ENCODE results near the gene G6PC3.
"Not testable (repeated sequence)": the region's sequence is repeated elsewhere in the genome, so short reads cannot be mapped to it uniquely, and the experiment has no call there.

The G6PC3 gene

DNA sequence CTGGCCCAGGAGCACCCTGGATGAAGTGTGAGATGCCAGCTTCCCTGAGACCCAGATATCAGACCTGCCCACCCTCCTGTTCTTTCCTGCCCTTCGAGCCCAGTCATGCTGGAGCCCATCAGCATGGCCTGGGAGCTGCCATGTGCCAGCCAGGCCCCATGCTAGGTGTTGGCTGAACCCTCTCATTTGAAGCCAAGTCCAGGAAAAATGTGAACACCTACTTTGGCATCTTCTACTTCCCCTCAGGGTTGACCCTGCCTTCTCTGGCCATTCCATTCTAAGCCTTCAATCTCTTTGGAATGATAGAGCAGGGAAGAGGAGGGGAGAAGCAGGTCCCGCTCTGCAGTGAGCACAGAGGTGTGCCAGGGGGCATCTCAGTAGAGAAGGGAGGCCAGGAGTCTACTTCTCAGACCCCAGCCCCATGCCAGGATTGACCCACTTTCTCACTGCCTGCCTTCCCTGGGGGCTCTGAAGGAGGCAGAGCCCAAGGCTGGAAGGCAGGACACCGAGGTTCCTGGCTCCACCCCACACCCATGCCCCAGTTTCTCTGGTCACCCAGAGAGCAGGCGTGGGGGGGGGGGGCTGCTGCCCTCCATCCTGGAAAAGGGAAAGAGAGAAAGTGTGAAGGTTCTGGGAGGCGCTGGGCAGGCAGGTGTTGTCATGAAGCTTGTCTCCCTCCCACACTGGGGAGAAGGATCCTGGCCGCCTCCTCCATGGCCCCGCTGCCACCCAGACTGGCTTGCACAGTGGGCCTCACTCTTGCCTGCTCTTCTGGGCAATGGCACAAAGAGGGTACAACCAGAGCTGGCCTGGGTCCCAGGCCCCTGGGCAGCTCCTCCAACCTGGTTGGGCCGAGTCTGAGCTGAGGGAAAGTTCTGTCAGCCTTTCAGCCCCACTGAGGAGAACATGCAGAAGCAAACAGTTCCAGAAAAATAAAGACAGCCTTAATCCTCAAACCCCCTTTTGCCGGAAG lies 43.6 kb downstream of the G6PC3 start:
- H3K4me3 ChIP-seq (ENCODE audit: low read depth, low read length): no peak overlapping the region
- TF ChIP-seq, protein P1, sequence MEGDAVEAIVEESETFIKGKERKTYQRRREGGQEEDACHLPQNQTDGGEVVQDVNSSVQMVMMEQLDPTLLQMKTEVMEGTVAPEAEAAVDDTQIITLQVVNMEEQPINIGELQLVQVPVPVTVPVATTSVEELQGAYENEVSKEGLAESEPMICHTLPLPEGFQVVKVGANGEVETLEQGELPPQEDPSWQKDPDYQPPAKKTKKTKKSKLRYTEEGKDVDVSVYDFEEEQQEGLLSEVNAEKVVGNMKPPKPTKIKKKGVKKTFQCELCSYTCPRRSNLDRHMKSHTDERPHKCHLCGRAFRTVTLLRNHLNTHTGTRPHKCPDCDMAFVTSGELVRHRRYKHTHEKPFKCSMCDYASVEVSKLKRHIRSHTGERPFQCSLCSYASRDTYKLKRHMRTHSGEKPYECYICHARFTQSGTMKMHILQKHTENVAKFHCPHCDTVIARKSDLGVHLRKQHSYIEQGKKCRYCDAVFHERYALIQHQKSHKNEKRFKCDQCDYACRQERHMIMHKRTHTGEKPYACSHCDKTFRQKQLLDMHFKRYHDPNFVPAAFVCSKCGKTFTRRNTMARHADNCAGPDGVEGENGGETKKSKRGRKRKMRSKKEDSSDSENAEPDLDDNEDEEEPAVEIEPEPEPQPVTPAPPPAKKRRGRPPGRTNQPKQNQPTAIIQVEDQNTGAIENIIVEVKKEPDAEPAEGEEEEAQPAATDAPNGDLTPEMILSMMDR (conservative IDR thresholded peaks at IDR 0.05; ENCODE audit: low read depth, low read length): no peak
- no peak for DNase-seq (ENCODE audit: low read depth)

DNA sequence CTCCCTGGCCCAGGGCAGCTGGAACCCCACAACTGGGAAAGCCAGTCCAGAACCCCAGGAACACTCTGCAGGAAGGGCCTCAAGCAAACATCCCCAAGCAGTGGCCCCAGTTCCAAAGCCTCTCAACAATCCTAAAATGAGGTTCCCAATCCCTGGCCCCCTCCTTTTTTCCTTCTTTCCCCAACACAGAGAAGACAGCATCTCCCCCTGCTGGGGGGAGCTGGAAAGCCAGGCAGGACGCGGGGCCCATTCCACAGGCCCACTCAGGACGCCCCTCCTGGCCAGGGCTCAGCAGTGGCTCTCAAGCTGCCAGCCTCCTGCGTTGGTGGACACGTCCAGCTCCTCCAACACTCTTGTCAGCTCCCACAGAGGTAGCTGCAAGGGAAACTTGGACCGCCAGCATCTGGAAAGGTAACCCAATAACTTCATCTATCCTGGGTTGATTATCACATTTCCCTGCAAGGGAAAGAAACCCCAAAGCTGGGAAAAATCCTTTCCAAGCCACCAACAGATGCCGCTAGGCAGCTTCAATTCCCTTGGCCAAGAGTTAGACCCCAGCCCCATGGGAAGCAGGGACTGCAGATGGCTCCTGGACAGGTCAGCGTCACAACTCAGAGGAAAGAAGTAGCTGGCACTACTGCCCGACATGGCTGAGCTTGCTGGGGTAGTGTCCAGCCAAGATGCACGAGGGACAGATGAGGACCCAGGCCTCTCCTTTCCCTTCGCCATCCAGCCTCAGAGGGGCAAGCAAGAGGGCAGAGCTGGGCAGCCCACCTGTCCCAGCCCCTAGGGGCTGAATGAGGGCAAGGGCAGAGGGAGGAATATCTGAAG lies 45.3 kb downstream of the G6PC3 start:
- TF ChIP-seq, protein P1 (conservative IDR thresholded peaks at IDR 0.05; ENCODE audit: low read depth, low read length): peak; percentile 93
- DNase-seq (ENCODE audit: low read depth): peak; percentile 58
- no peak overlapping the region for H3K4me3 ChIP-seq (ENCODE audit: low read depth, low read length)

DNA sequence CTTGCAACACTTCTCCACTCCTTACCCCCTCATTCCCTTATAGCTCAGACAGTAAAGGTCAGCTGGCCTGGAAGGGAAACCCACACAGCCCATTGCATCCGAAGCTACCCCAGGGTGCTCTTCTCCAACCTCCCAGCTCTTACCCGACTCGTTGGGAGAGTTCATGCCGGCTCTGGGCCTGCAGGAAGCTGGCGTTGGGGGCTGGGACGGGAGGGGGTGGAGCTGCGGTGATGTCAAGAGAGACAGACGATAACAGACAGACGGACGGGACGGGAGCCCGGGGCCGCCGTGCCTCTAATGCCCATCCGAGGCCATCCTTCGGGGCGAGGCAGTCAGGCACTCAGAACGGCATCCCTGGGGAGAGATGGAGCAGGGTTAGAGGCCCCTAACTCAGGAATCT lies 46.8 kb downstream of the G6PC3 start:
- TF ChIP-seq, protein P1 (conservative IDR thresholded peaks at IDR 0.05; ENCODE audit: low read depth, low read length): no peak
- no peak for DNase-seq (ENCODE audit: low read depth)
- no peak overlapping the region for H3K4me3 ChIP-seq (ENCODE audit: low read depth, low read length)

DNA sequence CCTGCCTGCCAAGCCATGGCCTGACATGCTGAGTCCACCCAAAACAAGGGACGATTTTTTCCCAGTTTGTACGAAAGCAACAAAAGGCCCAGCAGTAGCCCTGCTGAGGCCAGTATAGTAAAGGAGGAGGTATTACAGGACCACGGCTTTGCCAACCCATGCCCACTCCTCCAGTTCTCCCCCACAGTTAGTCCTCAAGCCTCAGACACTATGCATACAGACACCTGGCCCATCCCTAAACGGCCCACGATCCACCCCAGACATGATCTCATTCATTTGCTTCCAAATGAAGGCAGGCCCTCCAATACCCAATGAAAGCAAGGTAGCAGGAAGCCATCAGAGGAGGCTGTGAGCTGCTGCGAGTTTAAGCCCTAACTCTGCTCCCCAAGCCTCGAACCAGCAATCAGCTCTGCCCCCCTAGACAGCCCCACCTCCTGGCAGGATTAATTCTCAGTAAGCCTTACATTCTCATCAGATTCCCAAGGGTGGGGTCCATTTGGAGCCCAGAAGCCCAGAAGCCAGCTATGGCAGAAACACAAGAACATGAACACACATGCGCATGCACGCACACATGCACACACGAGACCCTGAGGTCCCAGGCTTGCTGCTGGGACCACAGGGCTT lies 48.0 kb downstream of the G6PC3 start:
- no peak overlapping the region for H3K4me3 ChIP-seq (ENCODE audit: low read depth, low read length)
- TF ChIP-seq, protein P1 (conservative IDR thresholded peaks at IDR 0.05; ENCODE audit: low read depth, low read length): peak; percentile 9
- no peak for DNase-seq (ENCODE audit: low read depth)

DNA sequence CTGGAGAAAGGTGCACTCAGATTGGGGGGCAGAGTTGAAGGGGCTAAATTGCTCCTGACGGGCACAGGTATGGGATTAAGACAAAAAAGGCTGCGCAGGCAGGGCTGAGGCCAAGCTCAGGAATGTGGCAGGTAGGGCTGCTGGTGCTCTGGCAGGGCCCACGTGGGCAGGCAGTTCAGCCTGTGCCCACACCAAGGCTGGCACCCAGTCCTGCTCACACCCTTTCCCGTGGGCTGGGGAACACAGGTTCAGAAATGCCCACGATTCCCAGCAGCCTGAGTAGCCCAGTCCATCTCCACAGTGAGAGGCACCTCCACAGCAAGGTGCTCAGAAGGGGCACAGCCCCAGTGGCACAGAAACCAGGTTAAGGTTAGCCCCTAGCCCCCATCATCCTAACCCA lies 48.5 kb downstream of the G6PC3 start:
- TF ChIP-seq, protein P1 (conservative IDR thresholded peaks at IDR 0.05; ENCODE audit: low read depth, low read length): no peak
- H3K4me3 ChIP-seq (ENCODE audit: low read depth, low read length): no peak overlapping the region
- no peak for DNase-seq (ENCODE audit: low read depth)

DNA sequence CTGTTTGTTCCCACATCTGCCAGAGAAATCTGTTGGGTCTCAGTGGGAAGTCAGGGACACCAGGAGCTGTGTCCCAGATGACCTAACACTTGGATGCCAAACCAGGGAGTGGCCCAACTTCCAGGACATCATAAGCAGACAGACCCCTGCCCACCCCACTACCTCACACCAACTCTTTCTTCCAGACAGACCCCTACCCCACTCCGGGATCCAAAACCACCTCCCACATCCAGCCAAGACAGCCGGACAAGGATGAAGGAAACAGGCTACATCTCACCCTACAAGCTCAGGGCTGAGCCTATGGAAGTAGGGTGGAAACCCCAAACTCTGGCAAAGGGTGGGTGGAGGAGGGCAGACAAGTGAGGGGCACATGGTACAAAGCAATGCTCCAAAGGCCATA lies 49.3 kb downstream of the G6PC3 start:
- H3K4me3 ChIP-seq (ENCODE audit: low read depth, low read length): no peak overlapping the region
- TF ChIP-seq, protein P1 (conservative IDR thresholded peaks at IDR 0.05; ENCODE audit: low read depth, low read length): no peak
- DNase-seq (ENCODE audit: low read depth): no peak

DNA sequence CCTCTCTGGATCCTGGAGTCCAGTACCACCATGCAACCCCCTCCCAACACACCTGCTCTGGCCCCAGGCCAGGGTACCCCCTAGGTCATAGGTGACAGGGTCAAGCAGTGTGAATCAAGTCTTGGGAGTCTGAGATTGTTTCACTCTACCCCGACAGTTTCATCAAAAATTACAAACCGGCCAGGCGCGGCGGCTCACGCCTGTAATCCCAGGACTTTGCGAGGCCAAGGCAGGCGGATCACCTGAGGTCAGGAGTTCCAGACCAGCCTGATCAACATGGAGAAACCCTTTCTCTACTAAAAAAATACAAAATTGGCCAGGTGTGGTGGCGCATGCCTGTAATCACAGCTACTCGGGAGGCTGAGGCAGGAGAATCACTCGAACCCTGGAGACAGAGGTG lies 49.7 kb downstream of the G6PC3 start:
- not testable (repeated sequence) for DNase-seq (ENCODE audit: low read depth); H3K4me3 ChIP-seq (ENCODE audit: low read depth, low read length)

Measured in choroid plexus epithelial cell (primary cell).